Endothelial cell (in vitro differentiated cells): Measurements from ENCODE around the gene MTIF3. TPM values are rescaled to one million over a fixed set of nuclear protein-coding genes. Genes with fewer than 3 reads are reported as not detected.

Experiments used
- DNase-seq: peaks from one replicate; pipeline ENCODE4 v3.0.0; 2021; ENCODE audit warnings: low spot score
- H3K27ac Mint-ChIP-seq: one replicate; pipeline ENCODE4 v1.8.0; 2021; ENCODE audit warnings: mixed read lengths, inconsistent platforms; ENCODE audit not compliant: unreplicated experiment
- H3K27me3 Mint-ChIP-seq: one replicate; pipeline ENCODE4 v1.8.0; 2021; ENCODE audit warnings: mild to moderate bottlenecking, moderate library complexity, mixed read lengths, inconsistent platforms; ENCODE audit not compliant: unreplicated experiment
- H3K36me3 Mint-ChIP-seq: one replicate; pipeline ENCODE4 v1.8.0; 2021; ENCODE audit warnings: mild to moderate bottlenecking, low read depth, mixed read lengths, inconsistent platforms; ENCODE audit not compliant: unreplicated experiment
- H3K4me1 Mint-ChIP-seq: one replicate; pipeline ENCODE4 v1.8.0; 2021; ENCODE audit warnings: mild to moderate bottlenecking, mixed read lengths, inconsistent platforms; ENCODE audit not compliant: unreplicated experiment
- H3K4me3 Mint-ChIP-seq: one replicate; pipeline ENCODE4 v1.8.0; 2021; ENCODE audit warnings: mild to moderate bottlenecking, mixed read lengths, inconsistent platforms; ENCODE audit not compliant: unreplicated experiment
- H3K9me3 Mint-ChIP-seq: one replicate; pipeline ENCODE4 v1.8.0; 2021; ENCODE audit warnings: mixed read lengths, inconsistent platforms; ENCODE audit not compliant: unreplicated experiment
- total RNA-seq: library from RNA; stranded (reverse); fragmentation: NEBNext Ultra II Directional; extraction: Animal tissue kit (Norgen Biotek cat#: 25700); gene quantifications from one replicate; pipeline ENCODE4 v1.2.1, GENCODE V29; 2021; ENCODE audit not compliant: unreplicated experiment
- TF ChIP-seq, protein P1 (sequence below): fragments of 200-600 bp; sonication (generic); IDR thresholded peaks from one replicate; pipeline ENCODE4 v1.5.0; 2021; ENCODE audit warnings: antibody characterized with exemption; ENCODE audit not compliant: unreplicated experiment

The MTIF3 gene
- total RNA-seq, 1 donor from 2014 or later = 51.2 TPM

DNA sequence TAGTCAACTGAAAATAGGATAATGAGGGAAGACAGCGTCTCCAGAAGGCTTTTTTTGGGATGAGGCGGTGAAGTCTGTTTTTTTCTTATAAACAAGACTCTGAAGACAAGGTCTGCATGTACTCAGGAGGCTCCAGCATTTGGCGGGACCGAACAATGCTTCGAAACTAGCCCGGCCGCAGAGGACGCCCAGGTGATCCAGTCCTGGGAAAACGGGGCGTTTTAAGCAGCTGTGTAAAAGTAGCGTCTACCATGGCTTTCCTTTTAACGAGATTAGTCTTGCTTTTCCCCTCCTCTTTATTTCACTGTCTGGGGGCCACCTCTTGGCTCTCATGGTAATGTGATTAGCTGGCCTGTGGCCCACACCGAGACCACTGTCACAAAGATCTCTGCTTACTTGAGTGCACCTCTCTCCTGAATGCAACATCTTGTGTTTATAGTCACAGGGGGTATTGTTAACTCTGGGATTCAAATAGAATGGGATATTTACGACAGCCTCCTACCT lies 55.3 kb downstream of the MTIF3 start:
- Mint-ChIP-seq H3K36me3 (no peaks in the 10 kb centered on the region), H3K4me3 (no peak overlapping the region), H3K27ac (no peak overlapping the region), H3K9me3 (no peaks in the 10 kb centered on the region), H3K27me3 (no peaks in the 10 kb centered on the region), H3K4me1 (no peaks in the 10 kb centered on the region)
- TF ChIP-seq, protein P1, sequence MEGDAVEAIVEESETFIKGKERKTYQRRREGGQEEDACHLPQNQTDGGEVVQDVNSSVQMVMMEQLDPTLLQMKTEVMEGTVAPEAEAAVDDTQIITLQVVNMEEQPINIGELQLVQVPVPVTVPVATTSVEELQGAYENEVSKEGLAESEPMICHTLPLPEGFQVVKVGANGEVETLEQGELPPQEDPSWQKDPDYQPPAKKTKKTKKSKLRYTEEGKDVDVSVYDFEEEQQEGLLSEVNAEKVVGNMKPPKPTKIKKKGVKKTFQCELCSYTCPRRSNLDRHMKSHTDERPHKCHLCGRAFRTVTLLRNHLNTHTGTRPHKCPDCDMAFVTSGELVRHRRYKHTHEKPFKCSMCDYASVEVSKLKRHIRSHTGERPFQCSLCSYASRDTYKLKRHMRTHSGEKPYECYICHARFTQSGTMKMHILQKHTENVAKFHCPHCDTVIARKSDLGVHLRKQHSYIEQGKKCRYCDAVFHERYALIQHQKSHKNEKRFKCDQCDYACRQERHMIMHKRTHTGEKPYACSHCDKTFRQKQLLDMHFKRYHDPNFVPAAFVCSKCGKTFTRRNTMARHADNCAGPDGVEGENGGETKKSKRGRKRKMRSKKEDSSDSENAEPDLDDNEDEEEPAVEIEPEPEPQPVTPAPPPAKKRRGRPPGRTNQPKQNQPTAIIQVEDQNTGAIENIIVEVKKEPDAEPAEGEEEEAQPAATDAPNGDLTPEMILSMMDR = no peak
- no peak for DNase-seq

DNA sequence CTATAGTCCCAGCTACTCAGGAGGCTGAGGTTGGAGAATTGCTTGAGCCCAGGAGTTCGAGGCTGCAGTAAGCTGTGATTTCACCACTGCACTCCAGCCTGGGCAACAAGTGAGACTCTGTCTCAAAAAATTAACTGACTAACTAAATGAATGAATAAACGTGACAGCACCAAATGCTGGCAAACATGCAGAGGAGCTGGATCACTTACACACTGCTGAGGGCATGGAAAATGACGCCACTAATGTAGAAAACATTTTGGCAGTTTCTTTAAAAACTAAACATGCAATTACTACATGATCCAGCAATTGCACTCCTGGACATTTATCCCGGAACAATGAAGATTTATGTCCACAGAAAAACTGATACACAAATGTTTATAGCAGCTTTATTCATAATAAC lies 57.3 kb downstream of the MTIF3 start:
- DNase-seq = no peak
- Mint-ChIP-seq H3K36me3 (no peaks in the 10 kb centered on the region), H3K27ac (no peak overlapping the region), H3K4me1 (no peaks in the 10 kb centered on the region), H3K27me3 (no peaks in the 10 kb centered on the region), H3K4me3 (no peak overlapping the region), H3K9me3 (no peaks in the 10 kb centered on the region)
- TF ChIP-seq, protein P1 = no peak

DNA sequence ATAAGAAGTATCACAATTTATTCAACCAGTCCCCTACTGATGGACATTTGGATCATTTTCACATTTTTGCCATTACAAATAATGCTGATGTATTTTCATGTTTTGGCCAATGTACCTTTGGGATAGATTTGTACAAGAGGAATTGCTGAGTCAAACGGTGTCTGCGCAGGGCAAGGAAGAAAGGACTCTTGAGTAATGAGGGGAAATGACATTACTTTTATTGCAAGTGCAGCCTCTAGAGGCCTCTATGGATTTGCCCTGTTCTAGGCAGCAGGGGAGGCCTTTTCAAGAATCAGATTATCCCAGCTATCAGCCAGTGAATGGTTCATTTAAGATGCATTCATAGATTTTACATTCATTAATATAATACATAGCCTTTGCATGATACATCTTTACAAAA lies 58.9 kb downstream of the MTIF3 start:
- no peaks in the 10 kb centered on the region for H3K4me1 Mint-ChIP-seq
- TF ChIP-seq, protein P1 = no peak
- no peak overlapping the region for H3K27ac Mint-ChIP-seq
- no peaks in the 10 kb centered on the region for H3K27me3 Mint-ChIP-seq
- DNase-seq = no peak
- H3K9me3 Mint-ChIP-seq = no peaks in the 10 kb centered on the region
- no peak overlapping the region for H3K4me3 Mint-ChIP-seq
- no peaks in the 10 kb centered on the region for H3K36me3 Mint-ChIP-seq

DNA sequence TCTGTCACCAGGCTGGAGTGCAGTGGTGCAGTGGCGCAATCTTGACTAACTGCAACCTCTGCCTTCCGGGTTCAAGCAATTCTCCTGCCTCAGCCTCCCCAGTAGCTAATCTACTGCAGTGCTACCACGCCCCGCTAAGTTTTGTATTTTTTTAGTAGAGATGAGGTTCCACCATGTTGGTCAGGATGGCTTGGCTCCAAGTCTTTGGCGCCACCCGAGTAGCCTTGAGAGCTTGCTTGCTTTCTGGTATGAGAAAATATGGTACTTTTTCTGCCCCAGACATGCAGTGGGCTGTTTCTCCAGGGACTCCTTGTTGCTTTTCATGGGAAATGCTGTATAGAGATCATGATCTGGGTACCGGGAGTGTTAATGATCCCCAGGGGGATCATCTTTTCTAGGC lies 60.5 kb downstream of the MTIF3 start:
- Mint-ChIP-seq H3K4me1 (no peaks in the 10 kb centered on the region), H3K36me3 (no peaks in the 10 kb centered on the region), H3K27me3 (no peaks in the 10 kb centered on the region), H3K27ac (no peak overlapping the region), H3K9me3 (no peaks in the 10 kb centered on the region), H3K4me3 (no peak overlapping the region)
- TF ChIP-seq, protein P1 = no peak
- no peak for DNase-seq

DNA sequence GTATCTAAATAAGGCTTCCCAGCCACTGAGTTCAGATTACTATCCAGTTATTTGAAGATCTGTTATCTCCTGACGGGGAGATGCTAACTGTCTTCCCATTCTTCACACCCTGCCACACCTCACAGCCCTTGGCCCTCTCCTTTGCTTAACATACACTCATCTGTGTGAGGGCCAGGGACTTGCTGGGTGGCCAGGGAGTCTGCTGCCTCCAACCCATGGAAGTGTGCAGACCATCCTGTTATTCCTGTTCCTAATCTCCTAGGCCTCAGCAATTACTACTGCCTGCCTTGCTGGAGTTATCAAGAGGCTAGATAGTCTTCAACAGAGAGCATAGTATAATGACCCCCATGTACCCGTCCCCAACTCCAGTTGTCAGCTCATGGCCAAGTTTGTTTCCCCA lies 62.1 kb downstream of the MTIF3 start:
- H3K4me3 Mint-ChIP-seq = no peak overlapping the region
- no peak for DNase-seq
- no peak overlapping the region for H3K27ac Mint-ChIP-seq
- H3K9me3 Mint-ChIP-seq = no peaks in the 10 kb centered on the region
- H3K36me3 Mint-ChIP-seq = no peaks in the 10 kb centered on the region
- TF ChIP-seq, protein P1 = no peak
- no peaks in the 10 kb centered on the region for H3K4me1 Mint-ChIP-seq
- H3K27me3 Mint-ChIP-seq = peaks cover 4% of the 10 kb centered on the region

Other genes starting within 250 kb of the MTIF3 start
- 910 TPM for gene RPL21, start 199.0 kb downstream of the MTIF3 start, total RNA-seq
- gene RASL11A, start 179.7 kb downstream of the MTIF3 start, total RNA-seq = 2.1 TPM
- 73.6 TPM for gene GTF3A, start 25.9 kb downstream of the MTIF3 start, total RNA-seq
- 14.0 TPM for gene LNX2, start 170.0 kb upstream of the MTIF3 start, total RNA-seq
- gene POLR1D, start 171.3 kb upstream of the MTIF3 start, total RNA-seq = 167 TPM